ENCODE measurements around the gene HOXD3. TPM values are rescaled to one million over a fixed set of nuclear protein-coding genes. Genes with fewer than 3 reads are reported as not detected.

The HOXD3 gene
- total RNA-seq, 1 donor: 1.1 TPM

DNA sequence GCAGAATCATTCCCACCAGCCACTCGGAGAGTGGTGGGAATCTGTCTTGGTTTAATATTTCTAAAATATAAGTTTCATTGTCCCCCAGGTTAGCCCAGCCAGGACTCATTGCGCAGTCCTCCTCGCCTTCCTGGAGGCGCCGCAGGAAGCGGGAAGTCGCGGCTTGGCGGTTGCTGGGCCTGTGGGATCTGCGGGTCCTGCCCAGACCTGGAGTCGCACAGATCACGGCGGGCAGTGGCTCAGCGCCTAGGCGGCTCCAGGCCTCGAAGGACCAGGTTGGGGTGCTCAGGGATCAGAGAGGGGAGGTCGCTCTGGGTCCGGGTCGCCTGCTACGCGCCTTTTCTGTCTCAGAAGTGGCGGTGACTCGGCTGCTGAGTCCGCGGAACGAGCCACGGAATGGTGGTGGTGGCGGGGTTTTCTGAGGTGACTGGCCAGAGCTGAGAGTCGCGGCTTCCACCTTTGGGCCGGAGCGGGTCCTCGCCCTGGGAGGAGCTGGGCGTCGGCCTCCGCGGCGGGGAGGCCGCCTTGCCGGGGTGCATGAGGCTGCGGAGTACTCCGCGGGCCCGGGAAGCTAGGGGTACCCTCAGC is 2.6 kb downstream of the HOXD3 start:
- H3K4me2 ChIP-seq (ENCODE audit: insufficient read depth, low read length): peak overlapping the region; percentile 86
- H3K4me1 ChIP-seq (ENCODE audit: insufficient read depth, low read length): peaks cover 12% of the 10 kb centered on the region
- H3K27me3 ChIP-seq (ENCODE audit: insufficient read depth, low read length): peaks cover 58% of the 10 kb centered on the region
- no peak overlapping the region for H3K27ac ChIP-seq (ENCODE audit: low read depth, low read length)
- peak; percentile 88 for DNase-seq (ENCODE audit: insufficient read length, low spot score, missing footprints)
- peak overlapping the region; percentile 56 for H2AFZ ChIP-seq (ENCODE audit: low read length)
- H3K9me3 ChIP-seq (ENCODE audit: low read depth, low read length): no peaks in the 10 kb centered on the region
- peak overlapping the region; percentile 63 for H3K4me3 ChIP-seq (ENCODE audit: insufficient read depth, low read length)
- no peaks in the 10 kb centered on the region for H3K36me3 ChIP-seq (ENCODE audit: insufficient read depth, low read length)
- H3K79me2 ChIP-seq (ENCODE audit: insufficient read depth, low read length): no peaks in the 10 kb centered on the region
- TF ChIP-seq, protein P1, sequence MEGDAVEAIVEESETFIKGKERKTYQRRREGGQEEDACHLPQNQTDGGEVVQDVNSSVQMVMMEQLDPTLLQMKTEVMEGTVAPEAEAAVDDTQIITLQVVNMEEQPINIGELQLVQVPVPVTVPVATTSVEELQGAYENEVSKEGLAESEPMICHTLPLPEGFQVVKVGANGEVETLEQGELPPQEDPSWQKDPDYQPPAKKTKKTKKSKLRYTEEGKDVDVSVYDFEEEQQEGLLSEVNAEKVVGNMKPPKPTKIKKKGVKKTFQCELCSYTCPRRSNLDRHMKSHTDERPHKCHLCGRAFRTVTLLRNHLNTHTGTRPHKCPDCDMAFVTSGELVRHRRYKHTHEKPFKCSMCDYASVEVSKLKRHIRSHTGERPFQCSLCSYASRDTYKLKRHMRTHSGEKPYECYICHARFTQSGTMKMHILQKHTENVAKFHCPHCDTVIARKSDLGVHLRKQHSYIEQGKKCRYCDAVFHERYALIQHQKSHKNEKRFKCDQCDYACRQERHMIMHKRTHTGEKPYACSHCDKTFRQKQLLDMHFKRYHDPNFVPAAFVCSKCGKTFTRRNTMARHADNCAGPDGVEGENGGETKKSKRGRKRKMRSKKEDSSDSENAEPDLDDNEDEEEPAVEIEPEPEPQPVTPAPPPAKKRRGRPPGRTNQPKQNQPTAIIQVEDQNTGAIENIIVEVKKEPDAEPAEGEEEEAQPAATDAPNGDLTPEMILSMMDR (IDR thresholded peaks at IDR 0.05; ENCODE audit: extremely low read depth, low read depth, low read length): no peak
- no peaks in the 10 kb centered on the region for H4K20me1 ChIP-seq (ENCODE audit: insufficient read depth, low read length)

DNA sequence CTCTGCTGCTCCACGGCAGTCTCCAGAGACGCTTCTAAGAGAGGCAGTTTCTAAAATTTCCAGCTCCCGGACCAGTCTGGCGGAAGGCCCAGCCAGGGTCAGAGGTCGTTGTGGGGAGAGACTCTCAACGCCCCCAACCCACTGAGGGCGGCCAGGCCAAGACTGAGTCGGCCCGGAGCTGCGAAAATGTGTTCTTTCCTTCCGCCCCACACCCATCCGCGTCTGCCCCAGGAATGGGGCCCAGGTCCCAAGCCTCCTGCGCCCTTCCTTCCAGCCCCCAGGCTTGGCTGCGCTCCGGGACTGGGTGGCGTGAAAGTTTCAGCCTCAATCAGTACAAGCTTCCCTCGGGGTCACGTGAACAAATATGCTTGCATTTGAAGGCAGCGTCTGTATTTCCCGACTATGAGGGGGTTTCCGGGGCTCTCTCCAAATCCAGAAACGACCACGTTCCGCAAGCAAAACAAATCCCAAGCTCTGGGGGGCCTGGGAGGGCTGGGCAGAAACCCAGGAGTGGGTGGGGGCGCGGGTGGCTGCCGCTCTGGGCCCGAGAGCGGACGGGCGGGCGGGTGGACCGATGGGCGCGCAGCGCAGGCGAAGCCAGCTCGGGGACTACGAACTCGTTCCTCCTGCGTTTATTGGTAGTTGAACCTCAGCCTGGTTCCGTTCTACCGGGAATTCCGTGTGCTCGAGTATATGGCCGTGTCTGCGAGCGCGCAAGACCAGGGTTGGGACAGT is 3.3 kb downstream of the HOXD3 start:
- Histone ChIP-seq H3K4me2 (ENCODE audit: insufficient read depth, low read length) (peak overlapping the region; percentile 86), H3K27me3 (ENCODE audit: insufficient read depth, low read length) (peaks cover 64% of the 10 kb centered on the region)

DNA sequence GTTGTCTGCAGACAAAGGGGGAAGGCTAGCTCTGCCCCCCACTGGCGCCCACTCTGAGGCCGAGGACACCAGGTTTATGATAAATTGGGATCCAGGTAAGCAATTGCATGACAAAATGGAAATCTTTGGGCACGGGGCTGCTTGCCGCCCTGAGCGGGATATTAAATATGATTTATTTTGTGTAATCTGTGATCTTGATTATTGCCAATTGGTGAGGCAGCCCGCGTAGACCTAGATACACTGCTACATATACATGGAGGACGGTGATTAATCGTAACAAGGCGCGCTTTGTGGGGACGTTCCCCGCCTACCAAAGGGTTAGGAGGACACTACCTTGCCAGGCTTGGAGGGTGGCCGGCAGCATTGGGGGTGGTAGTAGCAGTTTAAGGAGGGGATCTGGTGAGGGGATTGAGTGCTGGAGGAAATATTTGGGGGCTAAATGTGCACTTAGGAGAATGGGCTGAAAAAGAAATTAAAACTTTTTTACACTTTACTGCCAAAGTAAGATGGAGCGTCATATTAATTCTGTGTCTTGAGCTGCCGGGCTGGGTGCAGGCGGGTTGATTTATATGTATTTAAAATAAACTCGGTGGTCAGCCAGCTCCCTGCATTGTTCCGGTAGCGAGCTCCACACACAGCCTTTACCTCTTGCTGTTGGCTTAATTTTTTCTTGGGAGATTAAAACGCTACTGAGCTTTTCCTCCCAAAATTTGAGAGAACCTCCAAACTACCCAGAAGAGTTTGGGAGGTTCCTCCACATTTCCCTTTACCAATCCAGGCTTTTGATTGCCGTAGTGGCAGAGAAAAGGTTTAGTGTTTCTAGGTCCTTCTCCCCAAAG is 4.1 kb downstream of the HOXD3 start:
- H3K79me2 ChIP-seq (ENCODE audit: insufficient read depth, low read length): no peaks in the 10 kb centered on the region
- H3K4me2 ChIP-seq (ENCODE audit: insufficient read depth, low read length): peak overlapping the region; percentile 86
- H2AFZ ChIP-seq (ENCODE audit: low read length): no peak overlapping the region
- peak overlapping the region; percentile 63 for H3K4me3 ChIP-seq (ENCODE audit: insufficient read depth, low read length)
- H3K27ac ChIP-seq (ENCODE audit: low read depth, low read length): no peak overlapping the region
- no peaks in the 10 kb centered on the region for H3K36me3 ChIP-seq (ENCODE audit: insufficient read depth, low read length)
- H4K20me1 ChIP-seq (ENCODE audit: insufficient read depth, low read length): no peaks in the 10 kb centered on the region
- DNase-seq (ENCODE audit: insufficient read length, low spot score, missing footprints): peak; percentile 87
- H3K4me1 ChIP-seq (ENCODE audit: insufficient read depth, low read length): peaks cover 15% of the 10 kb centered on the region
- peaks cover 72% of the 10 kb centered on the region for H3K27me3 ChIP-seq (ENCODE audit: insufficient read depth, low read length)
- no peaks in the 10 kb centered on the region for H3K9me3 ChIP-seq (ENCODE audit: low read depth, low read length)
- TF ChIP-seq, protein P1 (IDR thresholded peaks at IDR 0.05; ENCODE audit: extremely low read depth, low read depth, low read length): no peak

More for the DNA sequence above, 3.3 kb downstream of the HOXD3 start:
- no peaks in the 10 kb centered on the region for H3K36me3 ChIP-seq (ENCODE audit: insufficient read depth, low read length)
- TF ChIP-seq, protein P1 (IDR thresholded peaks at IDR 0.05; ENCODE audit: extremely low read depth, low read depth, low read length): no peak
- no peaks in the 10 kb centered on the region for H4K20me1 ChIP-seq (ENCODE audit: insufficient read depth, low read length)
- H3K9me3 ChIP-seq (ENCODE audit: low read depth, low read length): no peaks in the 10 kb centered on the region
- peak overlapping the region; percentile 56 for H2AFZ ChIP-seq (ENCODE audit: low read length)
- H3K4me3 ChIP-seq (ENCODE audit: insufficient read depth, low read length): peak overlapping the region; percentile 63
- DNase-seq (ENCODE audit: insufficient read length, low spot score, missing footprints): peak; percentile 88
- H3K4me1 ChIP-seq (ENCODE audit: insufficient read depth, low read length): peaks cover 15% of the 10 kb centered on the region
- no peaks in the 10 kb centered on the region for H3K79me2 ChIP-seq (ENCODE audit: insufficient read depth, low read length)
- no peak overlapping the region for H3K27ac ChIP-seq (ENCODE audit: low read depth, low read length)

Measured in osteoblast (primary cell).